ENCODE results near the gene USH1C.

The USH1C gene

DNA sequence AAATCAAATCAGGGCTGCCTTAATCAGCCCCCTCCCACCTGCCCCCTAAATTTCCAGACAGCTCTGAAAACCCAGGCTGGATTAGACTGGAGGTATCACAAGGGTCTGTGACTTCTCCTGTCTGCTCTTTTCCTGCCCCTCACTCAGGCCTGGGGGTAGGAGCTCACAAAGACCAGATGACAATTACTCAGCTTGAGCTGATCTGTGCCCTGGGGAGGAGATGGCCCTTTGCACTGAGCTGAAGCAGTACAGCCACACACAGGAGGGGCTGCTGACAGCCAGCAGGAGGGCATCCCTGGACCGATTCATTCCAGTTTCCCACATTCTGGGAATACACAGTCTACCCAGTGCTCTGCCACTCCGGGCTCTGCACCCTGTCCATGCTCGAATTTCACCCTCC, 71.7 kb downstream of the USH1C start:
- no peak overlapping the region for H3K9ac ChIP-seq (ENCODE audit: low read depth, low read length)
- no peaks in the 10 kb centered on the region for H3K36me3 ChIP-seq (ENCODE audit: control insufficient read depth, insufficient read depth, low read length)
- H3K4me3 ChIP-seq (ENCODE audit: low read depth, low read length), result no peak overlapping the region
- H3K27me3 ChIP-seq (ENCODE audit: control insufficient read depth, insufficient read depth, low read length), result peaks cover 34% of the 10 kb centered on the region
- no peaks in the 10 kb centered on the region for H3K9me3 ChIP-seq (ENCODE audit: control insufficient read depth, insufficient read depth, low read length)
- peaks cover 2% of the 10 kb centered on the region for H3K4me1 ChIP-seq (ENCODE audit: control insufficient read depth, insufficient read depth, low read length)

GRCh38 chr11:17471501-17471900, 72.7 kb downstream of the USH1C start:
- peaks cover 2% of the 10 kb centered on the region for H3K4me1 ChIP-seq (ENCODE audit: control insufficient read depth, insufficient read depth, low read length)
- H3K36me3 ChIP-seq (ENCODE audit: control insufficient read depth, insufficient read depth, low read length), result no peaks in the 10 kb centered on the region
- H3K9ac ChIP-seq (ENCODE audit: low read depth, low read length), result no peak overlapping the region
- no peaks in the 10 kb centered on the region for H3K9me3 ChIP-seq (ENCODE audit: control insufficient read depth, insufficient read depth, low read length)
- H3K4me3 ChIP-seq (ENCODE audit: low read depth, low read length), result no peak overlapping the region
- peaks cover 28% of the 10 kb centered on the region for H3K27me3 ChIP-seq (ENCODE audit: control insufficient read depth, insufficient read depth, low read length)

DNA sequence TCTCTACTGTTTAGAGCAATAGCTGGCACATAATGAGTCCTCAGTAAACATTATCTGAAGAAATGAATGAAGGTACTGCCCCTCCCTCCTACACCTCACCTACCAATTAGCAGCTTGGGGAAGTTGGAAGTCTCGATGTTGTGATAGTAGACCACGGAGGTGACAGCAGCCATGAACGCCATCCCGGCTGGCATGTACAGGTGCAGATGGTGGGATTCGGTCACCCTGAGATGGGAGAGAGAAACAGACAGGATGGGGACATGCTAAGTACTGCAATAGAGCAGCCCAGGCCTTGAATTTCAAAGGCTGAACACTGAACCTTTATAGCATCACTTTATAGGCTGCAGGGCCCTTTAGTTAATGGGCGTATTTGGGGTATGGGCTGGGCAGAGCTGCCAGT, 74.2 kb downstream of the USH1C start:
- Histone ChIP-seq H3K4me1 (ENCODE audit: control insufficient read depth, insufficient read depth, low read length) (peaks cover 2% of the 10 kb centered on the region), H3K4me3 (ENCODE audit: low read depth, low read length) (no peak overlapping the region), H3K36me3 (ENCODE audit: control insufficient read depth, insufficient read depth, low read length) (no peaks in the 10 kb centered on the region), H3K9ac (ENCODE audit: low read depth, low read length) (no peak overlapping the region), H3K27me3 (ENCODE audit: control insufficient read depth, insufficient read depth, low read length) (peaks cover 15% of the 10 kb centered on the region), H3K9me3 (ENCODE audit: control insufficient read depth, insufficient read depth, low read length) (no peaks in the 10 kb centered on the region)

DNA sequence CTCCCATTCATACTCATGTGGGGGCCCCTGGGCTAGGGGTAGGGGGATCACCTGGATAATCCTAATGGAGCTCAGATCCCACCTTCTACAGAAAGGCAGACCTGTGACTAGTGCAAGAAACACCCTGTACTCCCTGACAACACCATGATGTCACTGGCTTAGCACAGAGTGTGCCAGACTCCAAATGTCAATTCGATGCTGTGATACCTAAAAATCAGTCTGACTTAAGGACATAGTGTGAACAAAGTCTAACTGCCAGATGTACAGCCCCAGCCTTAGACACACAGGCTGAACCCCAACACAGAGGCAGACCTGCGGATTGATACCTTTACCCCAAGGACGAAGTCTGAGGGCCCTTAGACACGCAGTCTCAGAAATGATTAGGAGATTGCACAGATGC, 76.1 kb downstream of the USH1C start:
- Histone ChIP-seq H3K4me1 (ENCODE audit: control insufficient read depth, insufficient read depth, low read length) (peaks cover under 1% of the 10 kb centered on the region), H3K27me3 (ENCODE audit: control insufficient read depth, insufficient read depth, low read length) (no peaks in the 10 kb centered on the region), H3K36me3 (ENCODE audit: control insufficient read depth, insufficient read depth, low read length) (no peaks in the 10 kb centered on the region), H3K4me3 (ENCODE audit: low read depth, low read length) (no peak overlapping the region), H3K9ac (ENCODE audit: low read depth, low read length) (no peak overlapping the region), H3K9me3 (ENCODE audit: control insufficient read depth, insufficient read depth, low read length) (no peaks in the 10 kb centered on the region)

GRCh38 chr11:17463546-17464174, 80.6 kb downstream of the USH1C start:
- Histone ChIP-seq H3K27me3 (ENCODE audit: control insufficient read depth, insufficient read depth, low read length) (no peaks in the 10 kb centered on the region), H3K9ac (ENCODE audit: low read depth, low read length) (no peak overlapping the region), H3K36me3 (ENCODE audit: control insufficient read depth, insufficient read depth, low read length) (no peaks in the 10 kb centered on the region), H3K9me3 (ENCODE audit: control insufficient read depth, insufficient read depth, low read length) (no peaks in the 10 kb centered on the region), H3K4me1 (ENCODE audit: control insufficient read depth, insufficient read depth, low read length) (no peaks in the 10 kb centered on the region), H3K4me3 (ENCODE audit: low read depth, low read length) (no peak overlapping the region)

DNA sequence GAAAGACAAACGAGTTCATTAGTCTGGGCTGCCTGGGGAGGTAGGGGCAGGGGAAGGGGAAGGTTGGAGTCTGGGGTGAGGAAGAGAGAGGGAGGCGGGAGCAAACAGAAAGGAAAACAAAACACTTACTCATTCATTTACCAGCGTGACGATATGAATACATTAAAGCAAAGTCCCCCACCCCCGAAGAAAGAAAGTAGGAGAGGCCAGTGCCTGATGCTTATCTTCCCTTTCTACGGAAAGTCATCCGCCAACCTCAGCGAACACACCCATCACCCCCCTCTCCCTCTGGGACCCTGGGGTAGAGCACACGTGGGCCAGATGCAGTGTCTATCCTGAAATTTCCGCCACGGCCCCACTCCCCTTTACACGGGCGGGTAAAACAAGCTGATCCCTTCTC, 81.3 kb downstream of the USH1C start:
- Histone ChIP-seq H3K9me3 (ENCODE audit: control insufficient read depth, insufficient read depth, low read length) (no peaks in the 10 kb centered on the region), H3K4me1 (ENCODE audit: control insufficient read depth, insufficient read depth, low read length) (peaks cover 2% of the 10 kb centered on the region), H3K9ac (ENCODE audit: low read depth, low read length) (no peak overlapping the region), H3K27me3 (ENCODE audit: control insufficient read depth, insufficient read depth, low read length) (no peaks in the 10 kb centered on the region), H3K4me3 (ENCODE audit: low read depth, low read length) (no peak overlapping the region), H3K36me3 (ENCODE audit: control insufficient read depth, insufficient read depth, low read length) (no peaks in the 10 kb centered on the region)

DNA sequence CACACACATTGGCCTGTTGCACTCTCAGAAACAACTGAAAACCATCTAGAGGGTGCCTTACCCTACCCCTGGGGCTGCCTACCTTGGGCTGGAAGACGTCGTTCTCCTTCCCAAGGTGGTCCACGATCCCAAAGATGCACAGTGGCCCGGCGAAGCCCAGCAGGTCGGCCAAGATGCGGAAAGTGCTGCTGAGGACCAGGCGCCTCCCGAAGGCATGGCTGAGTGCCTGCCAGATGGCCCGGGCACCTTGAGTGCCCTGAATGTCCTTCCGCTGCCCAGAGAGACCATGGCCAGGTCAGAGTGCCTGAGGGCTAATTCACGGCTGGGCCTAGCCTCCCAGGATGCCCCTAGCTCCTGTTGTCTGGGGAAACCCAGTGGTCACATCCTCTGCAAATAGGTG, 83.8 kb downstream of the USH1C start:
- Histone ChIP-seq H3K4me3 (ENCODE audit: low read depth, low read length) (no peak overlapping the region), H3K27me3 (ENCODE audit: control insufficient read depth, insufficient read depth, low read length) (no peaks in the 10 kb centered on the region), H3K9me3 (ENCODE audit: control insufficient read depth, insufficient read depth, low read length) (no peaks in the 10 kb centered on the region), H3K36me3 (ENCODE audit: control insufficient read depth, insufficient read depth, low read length) (no peaks in the 10 kb centered on the region), H3K9ac (ENCODE audit: low read depth, low read length) (no peak overlapping the region), H3K4me1 (ENCODE audit: control insufficient read depth, insufficient read depth, low read length) (peaks cover 5% of the 10 kb centered on the region)

- H3K9me3 ChIP-seq (ENCODE audit: control insufficient read depth, insufficient read depth, low read length), result no peaks in the 10 kb centered on the region
- H3K4me3 ChIP-seq (ENCODE audit: low read depth, low read length), result no peak overlapping the region
- no peaks in the 10 kb centered on the region for H3K27me3 ChIP-seq (ENCODE audit: control insufficient read depth, insufficient read depth, low read length)
- no peak overlapping the region for H3K9ac ChIP-seq (ENCODE audit: low read depth, low read length)
- H3K36me3 ChIP-seq (ENCODE audit: control insufficient read depth, insufficient read depth, low read length), result no peaks in the 10 kb centered on the region
- H3K4me1 ChIP-seq (ENCODE audit: control insufficient read depth, insufficient read depth, low read length), result peaks cover 5% of the 10 kb centered on the region
Observed at GRCh38 chr11:17459236-17459896, 84.8 kb downstream of the USH1C start.

GRCh38 chr11:17458268-17458667, 85.9 kb downstream of the USH1C start:
- H3K27me3 ChIP-seq (ENCODE audit: control insufficient read depth, insufficient read depth, low read length), result no peaks in the 10 kb centered on the region
- H3K36me3 ChIP-seq (ENCODE audit: control insufficient read depth, insufficient read depth, low read length), result peaks cover 2% of the 10 kb centered on the region
- no peak overlapping the region for H3K4me3 ChIP-seq (ENCODE audit: low read depth, low read length)
- H3K9ac ChIP-seq (ENCODE audit: low read depth, low read length), result no peak overlapping the region
- H3K9me3 ChIP-seq (ENCODE audit: control insufficient read depth, insufficient read depth, low read length), result no peaks in the 10 kb centered on the region
- H3K4me1 ChIP-seq (ENCODE audit: control insufficient read depth, insufficient read depth, low read length), result peaks cover 5% of the 10 kb centered on the region

DNA sequence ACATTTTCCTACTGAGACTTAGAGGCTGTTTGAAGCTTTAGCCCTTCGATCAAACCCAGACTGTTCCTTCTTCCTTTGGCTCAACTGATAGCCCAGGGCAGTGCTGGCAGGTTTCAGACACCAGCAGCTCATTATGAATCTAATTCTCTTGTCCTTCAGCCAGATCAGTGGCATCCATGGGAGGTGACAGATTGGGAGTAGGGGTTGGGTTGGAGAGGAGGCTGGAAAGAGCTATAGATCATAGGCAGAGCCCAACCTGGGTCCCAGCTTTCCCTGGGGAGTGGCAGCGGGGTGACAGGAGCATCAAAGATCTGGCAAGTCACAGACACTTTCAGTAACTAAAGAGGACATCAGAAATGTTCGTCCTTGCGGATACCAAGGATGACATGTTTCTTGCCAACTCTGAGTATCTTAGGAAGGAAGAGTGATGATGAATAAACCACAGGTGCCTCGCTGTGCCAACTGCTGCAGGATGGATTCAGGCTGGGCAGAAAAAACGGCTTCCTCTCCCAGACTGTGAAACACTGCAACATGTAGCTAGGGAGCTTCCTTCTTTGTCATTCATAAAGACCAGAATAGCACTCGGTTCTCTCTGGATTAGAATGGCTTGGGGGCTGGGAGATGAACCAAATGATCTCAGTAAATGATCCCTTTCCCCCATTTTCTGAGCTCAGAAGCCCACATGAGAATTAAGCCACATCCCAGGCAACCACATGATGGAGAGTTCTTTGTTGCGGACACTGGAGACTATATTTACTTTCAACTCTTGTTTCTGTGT, 86.6 kb downstream of the USH1C start:
- H3K9me3 ChIP-seq (ENCODE audit: control insufficient read depth, insufficient read depth, low read length), result no peaks in the 10 kb centered on the region
- no peak overlapping the region for H3K4me3 ChIP-seq (ENCODE audit: low read depth, low read length)
- peaks cover 2% of the 10 kb centered on the region for H3K36me3 ChIP-seq (ENCODE audit: control insufficient read depth, insufficient read depth, low read length)
- peaks cover 5% of the 10 kb centered on the region for H3K4me1 ChIP-seq (ENCODE audit: control insufficient read depth, insufficient read depth, low read length)
- no peak overlapping the region for H3K9ac ChIP-seq (ENCODE audit: low read depth, low read length)
- H3K27me3 ChIP-seq (ENCODE audit: control insufficient read depth, insufficient read depth, low read length), result no peaks in the 10 kb centered on the region

- H3K27me3 ChIP-seq (ENCODE audit: control insufficient read depth, insufficient read depth, low read length), result no peaks in the 10 kb centered on the region
- no peaks in the 10 kb centered on the region for H3K9me3 ChIP-seq (ENCODE audit: control insufficient read depth, insufficient read depth, low read length)
- H3K4me3 ChIP-seq (ENCODE audit: low read depth, low read length), result no peak overlapping the region
- peaks cover under 1% of the 10 kb centered on the region for H3K4me1 ChIP-seq (ENCODE audit: control insufficient read depth, insufficient read depth, low read length)
- H3K36me3 ChIP-seq (ENCODE audit: control insufficient read depth, insufficient read depth, low read length), result peaks cover 2% of the 10 kb centered on the region
- no peak overlapping the region for H3K9ac ChIP-seq (ENCODE audit: low read depth, low read length)
Observed at GRCh38 chr11:17452668-17453067, 91.5 kb downstream of the USH1C start.

- H3K9me3 ChIP-seq (ENCODE audit: control insufficient read depth, insufficient read depth, low read length), result no peaks in the 10 kb centered on the region
- no peak overlapping the region for H3K9ac ChIP-seq (ENCODE audit: low read depth, low read length)
- H3K4me3 ChIP-seq (ENCODE audit: low read depth, low read length), result no peak overlapping the region
- H3K4me1 ChIP-seq (ENCODE audit: control insufficient read depth, insufficient read depth, low read length), result no peaks in the 10 kb centered on the region
- H3K36me3 ChIP-seq (ENCODE audit: control insufficient read depth, insufficient read depth, low read length), result peaks cover 2% of the 10 kb centered on the region
- H3K27me3 ChIP-seq (ENCODE audit: control insufficient read depth, insufficient read depth, low read length), result no peaks in the 10 kb centered on the region
Observed at GRCh38 chr11:17449158-17449557, 95.1 kb downstream of the USH1C start.
